GM21529 (cell line): Measurements from ENCODE around the gene DYNLT4.
A peak's percentile ranks its signal among the peaks of the same experiment; 100 is the strongest.
"Not testable (repeated sequence)": the region's sequence is repeated elsewhere in the genome, so short reads cannot be mapped to it uniquely, and the experiment has no call there.

ENCODE experiments used
- ATAC-seq: cut with Tn5 transposase; IDR thresholded peaks from one replicate; pipeline ENCODE4 v1.9.1; 2021; ENCODE audit not compliant: unreplicated experiment

The DYNLT4 gene

DNA sequence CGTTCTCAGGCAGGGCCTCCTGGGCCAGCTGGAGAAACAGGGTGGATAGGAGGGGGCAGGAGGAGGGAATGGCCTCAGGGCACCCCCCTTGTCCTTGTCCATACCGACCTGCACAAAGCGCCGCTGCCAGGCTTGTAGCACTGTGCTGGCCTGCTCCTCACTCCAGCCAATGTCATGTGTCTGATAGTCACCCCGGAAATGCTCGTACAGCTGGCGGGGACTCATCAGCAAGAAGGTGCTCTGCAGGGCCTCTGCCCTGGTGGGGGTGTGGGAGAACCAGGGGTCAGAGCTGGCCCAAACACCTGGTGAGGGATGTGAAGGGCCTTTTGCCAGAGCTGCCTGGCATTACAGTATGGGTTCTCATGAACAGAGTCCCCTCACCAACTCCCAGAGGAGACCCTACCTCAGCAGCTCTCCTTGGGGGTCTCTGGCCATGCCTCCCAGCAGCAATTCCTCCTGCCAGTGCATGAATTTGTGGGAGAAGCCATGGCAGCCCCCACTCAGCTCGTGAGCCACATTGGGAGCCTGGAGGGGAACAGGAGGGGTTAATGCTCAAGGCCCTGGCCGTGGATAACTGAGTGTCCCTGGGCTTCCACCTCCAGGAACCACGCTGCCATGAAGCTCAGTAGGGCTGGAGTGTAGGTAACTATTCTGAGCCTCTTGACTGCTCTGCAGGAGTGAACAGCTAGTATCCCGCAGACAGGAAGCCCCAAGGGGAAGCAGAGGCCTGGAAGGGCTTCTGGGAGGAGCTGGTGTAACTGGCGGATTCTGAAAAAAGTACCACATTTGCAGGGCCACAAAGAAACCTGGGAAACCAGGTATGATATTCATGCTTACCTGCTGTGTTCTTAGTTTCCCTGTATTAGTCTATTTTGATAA, 22.6 kb upstream of the DYNLT4 start:
- ATAC-seq = no peak

DNA sequence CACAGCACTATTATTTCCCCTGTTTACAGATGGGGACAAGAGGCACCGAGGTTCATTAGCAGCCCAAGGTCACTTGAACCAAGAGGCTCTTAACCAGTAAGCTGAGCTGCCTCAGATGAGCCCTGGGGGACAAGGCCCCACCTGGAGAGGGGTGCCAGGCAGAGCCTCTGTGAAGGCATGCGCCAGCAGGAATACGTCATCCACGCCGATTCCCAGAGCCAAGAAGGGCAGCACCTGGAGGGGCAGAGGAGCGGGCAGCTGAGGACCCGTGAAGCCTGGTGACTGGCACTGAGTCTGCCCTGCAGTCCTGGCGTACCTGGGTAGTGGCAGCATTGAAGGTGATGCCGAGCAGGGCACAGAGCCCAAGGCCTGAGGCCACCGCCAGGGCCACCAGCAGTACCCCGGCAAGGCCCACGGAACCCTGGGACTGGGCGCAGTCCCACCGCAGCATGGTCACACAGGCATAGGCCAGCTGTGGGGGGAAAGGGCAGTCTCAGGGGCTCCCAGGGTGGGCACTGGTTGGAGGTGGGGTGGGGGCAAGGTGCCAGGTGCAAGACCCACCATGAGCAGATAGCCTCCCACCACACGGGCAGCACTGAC, 21.8 kb upstream of the DYNLT4 start:
- ATAC-seq = no peak

- ATAC-seq = no peak
Measured at GRCh38 chr1:44828003-44828651, 21.0 kb upstream of the DYNLT4 start.

DNA sequence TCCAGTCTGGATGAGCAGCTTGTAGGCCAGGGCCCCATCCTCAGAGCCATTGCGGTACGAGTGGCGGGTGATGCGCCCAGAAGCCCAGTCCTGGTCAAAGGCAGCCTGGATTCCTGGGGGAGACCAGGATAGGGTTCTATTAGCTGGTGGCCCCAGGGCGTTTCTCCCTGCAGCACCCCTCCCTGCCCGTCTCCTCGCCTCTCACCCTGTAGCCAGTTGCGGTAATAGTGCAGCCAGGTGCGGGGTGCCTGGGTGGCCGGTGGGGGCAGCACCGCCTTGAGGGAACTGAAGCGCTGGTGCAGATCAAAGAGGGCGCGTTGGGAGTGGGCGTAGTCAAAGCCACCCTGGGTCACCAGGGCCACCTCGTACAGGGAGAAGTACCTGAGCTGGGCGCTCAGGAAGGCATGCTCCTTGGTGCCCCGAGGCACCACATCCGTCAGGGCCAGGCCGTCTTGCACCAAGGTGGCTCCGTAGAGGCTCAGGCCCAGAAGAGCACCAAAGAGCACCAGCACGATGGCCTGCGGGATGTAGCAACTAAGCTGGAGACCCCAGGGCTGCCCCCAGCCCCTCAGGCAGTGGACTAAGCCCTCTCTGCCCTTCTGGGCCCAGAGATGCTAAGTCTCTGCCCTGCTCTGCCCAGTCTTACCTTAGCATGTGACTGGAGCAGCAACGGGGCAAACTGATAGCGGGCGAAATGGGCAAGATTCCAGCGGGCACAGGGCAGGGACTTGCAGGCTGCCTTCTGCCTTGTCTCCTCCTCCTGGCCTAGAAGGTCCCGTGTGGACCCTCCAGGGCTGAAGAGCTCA, 20.2 kb upstream of the DYNLT4 start:
- no peak for ATAC-seq

- ATAC-seq = no peak
Measured at GRCh38 chr1:44826375-44827196, 19.4 kb upstream of the DYNLT4 start.

DNA sequence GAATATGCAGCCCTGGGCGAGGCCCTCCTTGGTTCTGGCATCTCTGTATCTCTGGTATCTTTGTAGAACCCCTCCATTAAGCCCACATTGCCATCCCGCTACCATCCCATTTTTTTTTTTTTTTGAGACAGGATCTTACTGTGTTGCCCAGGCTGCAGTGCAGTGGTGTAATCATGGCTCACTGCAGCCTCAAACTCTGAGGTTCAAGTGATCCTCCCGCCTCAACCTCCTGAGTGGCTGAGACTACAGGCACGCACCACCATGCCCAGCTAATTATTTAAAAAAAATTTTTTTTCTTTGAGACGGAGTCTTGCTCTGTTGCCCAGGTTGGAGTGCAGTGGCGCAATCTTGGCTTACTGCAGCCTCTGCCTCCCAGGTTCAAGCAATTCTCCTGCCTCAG, 17.2 kb upstream of the DYNLT4 start:
- not testable (repeated sequence) for ATAC-seq

- ATAC-seq = no peak
Measured at GRCh38 chr1:44822981-44823451, 15.9 kb upstream of the DYNLT4 start.

DNA sequence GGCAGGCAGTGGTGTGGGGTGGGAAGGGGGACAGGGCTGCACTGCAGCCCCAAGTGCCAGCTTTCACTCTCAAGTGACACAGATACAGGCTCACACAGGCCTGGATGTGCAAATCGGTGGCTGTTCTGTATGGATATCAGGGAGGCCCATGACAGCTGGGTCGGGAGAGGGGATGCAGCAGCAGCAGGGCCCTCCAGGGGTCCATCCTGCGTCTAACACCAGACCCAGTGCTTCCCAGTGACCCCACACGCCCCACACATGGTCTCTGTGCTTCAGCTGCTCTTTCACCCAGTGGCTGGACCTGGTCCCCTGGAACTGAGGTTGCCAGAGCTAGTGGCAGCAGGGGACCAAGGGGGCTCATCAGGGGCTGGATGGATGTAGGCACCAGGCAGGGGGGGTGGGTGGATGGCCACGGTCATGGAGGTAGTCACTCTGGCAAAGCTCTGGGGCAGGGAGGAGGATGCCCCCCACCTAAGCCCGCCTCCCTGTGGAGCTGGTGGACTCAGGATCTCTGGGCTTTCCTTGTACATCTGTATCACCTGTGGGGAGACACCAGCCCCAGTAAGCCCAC, 15.1 kb upstream of the DYNLT4 start:
- no peak for ATAC-seq

GRCh38 chr1:44821240-44821715, 14.1 kb upstream of the DYNLT4 start:
- ATAC-seq = no peak

DNA sequence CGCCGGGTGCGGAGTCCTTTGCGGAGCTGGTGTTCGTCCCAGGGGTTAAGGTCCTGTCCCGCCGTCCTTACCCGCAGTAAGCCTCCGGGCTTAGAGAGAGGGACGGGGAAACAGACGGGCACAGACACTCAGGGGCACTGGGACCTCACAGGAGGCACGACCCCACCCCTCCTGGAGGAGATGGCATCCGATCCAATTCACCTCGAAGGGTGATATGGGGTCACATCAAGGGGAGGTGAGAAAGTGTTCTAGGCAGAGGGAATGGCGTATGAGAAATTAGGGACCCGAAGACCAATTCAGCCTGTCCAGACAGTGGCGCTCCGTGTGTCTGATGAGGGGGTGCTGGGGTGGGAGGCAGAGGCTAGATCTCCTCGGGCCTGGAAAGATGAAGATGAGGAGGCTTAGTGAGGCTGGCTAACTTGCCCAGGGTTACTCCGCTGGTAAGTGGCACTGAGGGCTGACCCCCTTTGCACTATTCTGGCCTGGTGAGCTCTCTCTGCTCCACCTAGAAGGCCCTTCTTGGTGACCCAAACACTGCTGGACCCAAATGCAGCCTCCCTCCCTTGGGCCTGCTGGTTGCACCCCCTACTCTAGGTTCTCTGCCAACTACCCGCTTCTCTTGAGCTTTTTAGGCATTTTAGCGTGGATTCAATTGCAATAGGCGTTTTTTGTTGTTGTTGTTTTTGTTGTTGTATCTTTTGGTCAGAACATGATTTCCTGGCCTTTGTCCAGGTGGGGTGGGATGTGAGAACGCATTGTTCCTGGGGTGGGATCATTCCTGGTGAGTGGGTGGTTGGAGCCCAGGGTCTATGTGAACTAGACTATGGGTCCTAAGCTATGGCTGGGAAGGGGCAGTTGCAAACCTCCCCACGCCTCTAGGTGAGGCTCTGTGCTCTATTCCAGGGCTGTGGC, 13.4 kb upstream of the DYNLT4 start:
- no peak for ATAC-seq

GRCh38 chr1:44819608-44820327, 12.6 kb upstream of the DYNLT4 start:
- peak; percentile 78 for ATAC-seq

DNA sequence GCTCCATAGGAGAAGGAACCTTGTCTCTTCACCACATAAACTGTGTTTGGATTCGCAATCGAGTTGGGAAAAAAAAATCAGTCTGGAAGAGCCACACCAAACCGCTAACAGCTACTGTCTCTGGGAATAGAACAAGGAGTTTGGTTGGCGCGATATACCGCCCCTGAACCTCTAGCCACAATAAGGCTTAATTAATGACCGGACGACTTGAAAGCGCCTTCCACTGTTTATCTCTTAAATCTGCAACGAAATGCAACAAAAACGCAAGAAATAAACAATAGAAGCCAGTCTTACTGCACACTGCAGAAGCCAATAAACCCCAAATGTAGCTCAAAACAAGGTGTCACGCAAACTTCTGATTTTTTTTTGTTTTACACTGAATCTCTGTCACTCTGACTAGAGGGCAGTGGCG, 12.1 kb upstream of the DYNLT4 start:
- ATAC-seq = no peak

- no peak for ATAC-seq
Measured at GRCh38 chr1:44817771-44818495, 10.8 kb upstream of the DYNLT4 start.

DNA sequence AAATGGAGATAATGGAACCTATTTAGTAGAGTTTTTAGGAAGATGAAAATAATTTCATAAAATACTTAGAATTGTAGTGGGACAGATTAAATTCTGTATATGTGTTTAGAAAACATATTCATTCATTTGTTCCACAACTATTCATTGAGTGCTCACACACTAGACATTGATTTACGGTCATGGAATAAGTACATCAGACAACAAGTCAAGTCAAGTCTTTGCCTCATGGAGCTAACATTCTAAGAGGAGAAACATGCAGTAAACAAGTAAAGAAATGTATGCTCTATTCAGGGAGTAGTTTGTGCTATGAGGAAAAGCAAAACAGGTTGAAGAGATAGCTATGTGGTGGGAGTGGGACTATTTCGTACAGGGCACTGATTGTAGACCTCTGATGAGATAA, 10.2 kb upstream of the DYNLT4 start:
- ATAC-seq = no peak

DNA sequence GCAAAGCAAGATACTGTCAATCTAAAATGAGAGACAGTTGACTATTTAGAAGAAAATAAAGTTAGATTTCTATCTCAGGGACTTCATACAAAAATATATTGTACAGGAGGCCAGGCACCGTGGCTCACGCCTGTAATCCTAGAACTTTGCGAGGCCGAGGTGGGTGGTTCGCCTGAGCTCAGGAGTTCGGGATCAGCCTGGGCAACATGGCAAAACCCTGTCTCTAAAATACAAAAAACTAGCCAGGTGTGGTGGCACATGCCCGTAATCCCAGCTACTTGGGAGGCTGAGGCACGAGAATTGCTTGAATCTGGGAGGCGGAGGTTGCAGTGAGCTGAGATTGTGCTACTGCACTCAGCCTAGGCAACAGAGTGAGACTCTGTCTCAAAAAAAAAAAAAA, 8.8 kb upstream of the DYNLT4 start:
- not testable (repeated sequence) for ATAC-seq

- no peak for ATAC-seq
Measured at GRCh38 chr1:44812822-44813543, 5.8 kb upstream of the DYNLT4 start.

DNA sequence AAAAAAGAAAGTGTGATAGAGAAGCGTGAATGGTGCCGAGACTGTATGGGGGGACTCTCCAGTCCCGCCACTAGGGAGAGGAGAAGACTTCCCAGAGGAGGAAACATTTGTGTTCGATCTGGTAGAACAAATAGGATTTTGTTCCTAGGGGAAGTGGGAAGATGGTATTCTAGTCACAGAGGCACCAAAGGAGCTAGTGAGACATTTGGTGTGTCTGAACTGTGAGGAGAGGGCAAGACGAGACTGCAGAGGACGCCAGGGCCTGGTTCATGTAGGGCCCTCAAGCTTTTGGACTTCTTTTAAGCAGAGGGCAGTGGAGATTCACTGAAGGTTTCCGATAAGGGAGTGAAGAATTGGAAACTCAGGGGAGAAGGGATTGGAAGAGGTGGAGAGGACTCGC, 4.1 kb upstream of the DYNLT4 start:
- no peak for ATAC-seq
